ENCODE data around the gene PLCL2.

The PLCL2 gene

DNA sequence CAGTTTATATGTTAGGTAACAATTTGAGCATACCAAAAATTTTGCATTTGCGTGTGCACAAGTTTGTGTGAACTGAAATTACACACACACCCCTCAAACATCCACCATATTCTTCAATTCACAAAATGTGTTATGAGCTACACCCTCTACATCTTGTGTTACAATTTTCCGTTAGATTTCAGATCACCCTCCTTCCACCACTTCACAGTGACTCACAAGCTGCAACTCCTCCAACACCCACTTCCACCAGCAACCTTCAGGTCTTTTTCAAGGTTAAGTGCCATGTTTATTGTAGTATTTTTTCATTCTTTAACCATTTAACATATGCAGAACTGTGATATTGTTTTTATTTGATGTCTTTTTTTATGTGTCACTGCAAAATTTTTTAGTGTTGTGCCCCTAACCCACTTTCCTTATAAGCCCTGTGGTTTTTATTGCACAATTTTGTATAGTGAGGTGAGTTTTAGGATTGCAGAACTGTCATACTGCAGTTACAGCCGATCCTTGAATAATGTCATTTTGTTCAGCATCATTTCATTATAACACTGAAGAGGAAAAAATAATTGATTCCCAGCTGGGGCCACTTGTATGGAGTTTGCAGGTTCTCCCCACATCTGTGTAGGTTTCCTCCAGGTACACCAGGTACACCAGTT, 148.9 kb downstream of the PLCL2 start:
- H3K9me3 ChIP-seq (ENCODE audit: insufficient read depth, low read length) = no peaks in the 10 kb centered on the region
- no peak for TF ChIP-seq CTCF (IDR thresholded peaks at IDR 0.05; ENCODE audit: low read depth, low read length)
- TF ChIP-seq EZH2phosphoT487 (IDR thresholded peaks at IDR 0.05; ENCODE audit: low read depth) = no peak
- H2AFZ ChIP-seq (ENCODE audit: low read depth, low read length) = no peak overlapping the region
- no peak overlapping the region for H3K4me2 ChIP-seq (ENCODE audit: low read length)
- H3K9ac ChIP-seq (ENCODE audit: low read length) = no peak overlapping the region
- no peak overlapping the region for H3K4me3 ChIP-seq (ENCODE audit: low read length)
- no peaks in the 10 kb centered on the region for H3K27me3 ChIP-seq (ENCODE audit: low read depth, low read length)
- peaks cover 4% of the 10 kb centered on the region; the same call in 1 of the 2 replicates for H3K4me1 ChIP-seq (ENCODE audit: low read length)
- no peaks in the 10 kb centered on the region for H3K79me2 ChIP-seq (ENCODE audit: low read length)
- no peaks in the 10 kb centered on the region for H3K36me3 ChIP-seq (replicated peaks; ENCODE audit: low read depth, low read length)
- no peak overlapping the region for H3K27ac ChIP-seq (ENCODE audit: low read length)
- no peaks in the 10 kb centered on the region for H4K20me1 ChIP-seq (ENCODE audit: insufficient read depth, low read length)

DNA sequence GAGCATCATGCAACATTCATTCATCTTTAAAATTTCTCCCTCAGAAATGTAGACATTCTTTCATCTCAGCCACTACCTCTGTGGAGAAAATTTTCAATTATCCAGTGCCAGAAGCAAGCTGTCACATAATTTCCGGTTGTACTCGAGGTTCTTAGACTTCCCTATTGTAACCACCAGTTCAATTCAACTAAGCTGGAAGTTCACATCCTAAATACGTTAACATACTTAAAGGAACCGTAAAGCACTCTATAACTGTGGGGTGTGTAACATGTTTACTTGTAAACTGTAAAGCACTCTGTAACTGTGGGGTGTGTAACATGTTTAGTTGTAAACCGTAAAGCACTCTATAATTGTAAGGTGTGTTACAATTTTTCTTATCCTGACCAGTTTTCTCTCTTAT, 150.3 kb downstream of the PLCL2 start:
- Histone ChIP-seq H3K4me3 (ENCODE audit: low read length) (no peak overlapping the region), H3K9me3 (ENCODE audit: insufficient read depth, low read length) (no peaks in the 10 kb centered on the region), H3K4me1 (ENCODE audit: low read length) (peaks cover 4% of the 10 kb centered on the region; the same call in 1 of the 2 replicates), H3K36me3 (replicated peaks; ENCODE audit: low read depth, low read length) (no peaks in the 10 kb centered on the region), H3K27me3 (ENCODE audit: low read depth, low read length) (no peaks in the 10 kb centered on the region), H3K4me2 (ENCODE audit: low read length) (no peak overlapping the region), H3K27ac (ENCODE audit: low read length) (no peak overlapping the region), H4K20me1 (ENCODE audit: insufficient read depth, low read length) (no peaks in the 10 kb centered on the region), H3K9ac (ENCODE audit: low read length) (no peak overlapping the region), H2AFZ (ENCODE audit: low read depth, low read length) (no peak overlapping the region), H3K79me2 (ENCODE audit: low read length) (no peaks in the 10 kb centered on the region)
- TF ChIP-seq CTCF (IDR thresholded peaks at IDR 0.05; ENCODE audit: low read depth, low read length) (no peak), EZH2phosphoT487 (IDR thresholded peaks at IDR 0.05; ENCODE audit: low read depth) (no peak)

GRCh38 chr3:17035966-17036365, 151.2 kb downstream of the PLCL2 start:
- no peak overlapping the region for H3K4me2 ChIP-seq (ENCODE audit: low read length)
- no peaks in the 10 kb centered on the region for H3K4me1 ChIP-seq (ENCODE audit: low read length)
- TF ChIP-seq CTCF (IDR thresholded peaks at IDR 0.05; ENCODE audit: low read depth, low read length) = no peak
- no peak for TF ChIP-seq EZH2phosphoT487 (IDR thresholded peaks at IDR 0.05; ENCODE audit: low read depth)
- H3K9me3 ChIP-seq (ENCODE audit: insufficient read depth, low read length) = no peaks in the 10 kb centered on the region
- no peak overlapping the region for H2AFZ ChIP-seq (ENCODE audit: low read depth, low read length)
- no peaks in the 10 kb centered on the region for H4K20me1 ChIP-seq (ENCODE audit: insufficient read depth, low read length)
- H3K36me3 ChIP-seq (replicated peaks; ENCODE audit: low read depth, low read length) = no peaks in the 10 kb centered on the region
- no peaks in the 10 kb centered on the region for H3K79me2 ChIP-seq (ENCODE audit: low read length)
- H3K4me3 ChIP-seq (ENCODE audit: low read length) = no peak overlapping the region
- no peak overlapping the region for H3K27ac ChIP-seq (ENCODE audit: low read length)
- H3K9ac ChIP-seq (ENCODE audit: low read length) = no peak overlapping the region
- no peaks in the 10 kb centered on the region for H3K27me3 ChIP-seq (ENCODE audit: low read depth, low read length)

GRCh38 chr3:17038141-17038540, 153.4 kb downstream of the PLCL2 start:
- Histone ChIP-seq H3K79me2 (ENCODE audit: low read length) (no peaks in the 10 kb centered on the region), H3K27ac (ENCODE audit: low read length) (no peak overlapping the region), H3K36me3 (replicated peaks; ENCODE audit: low read depth, low read length) (no peaks in the 10 kb centered on the region), H3K27me3 (ENCODE audit: low read depth, low read length) (no peaks in the 10 kb centered on the region), H4K20me1 (ENCODE audit: insufficient read depth, low read length) (no peaks in the 10 kb centered on the region), H3K4me3 (ENCODE audit: low read length) (no peak overlapping the region), H3K4me1 (ENCODE audit: low read length) (no peaks in the 10 kb centered on the region), H2AFZ (ENCODE audit: low read depth, low read length) (no peak overlapping the region), H3K9ac (ENCODE audit: low read length) (no peak overlapping the region), H3K4me2 (ENCODE audit: low read length) (no peak overlapping the region), H3K9me3 (ENCODE audit: insufficient read depth, low read length) (no peaks in the 10 kb centered on the region)
- TF ChIP-seq CTCF (IDR thresholded peaks at IDR 0.05; ENCODE audit: low read depth, low read length) (no peak), EZH2phosphoT487 (IDR thresholded peaks at IDR 0.05; ENCODE audit: low read depth) (no peak)
